ENCODE measurements around the gene NDUFS7.
A peak's percentile ranks its signal among the peaks of the same experiment; 100 is the strongest.

The NDUFS7 gene

DNA sequence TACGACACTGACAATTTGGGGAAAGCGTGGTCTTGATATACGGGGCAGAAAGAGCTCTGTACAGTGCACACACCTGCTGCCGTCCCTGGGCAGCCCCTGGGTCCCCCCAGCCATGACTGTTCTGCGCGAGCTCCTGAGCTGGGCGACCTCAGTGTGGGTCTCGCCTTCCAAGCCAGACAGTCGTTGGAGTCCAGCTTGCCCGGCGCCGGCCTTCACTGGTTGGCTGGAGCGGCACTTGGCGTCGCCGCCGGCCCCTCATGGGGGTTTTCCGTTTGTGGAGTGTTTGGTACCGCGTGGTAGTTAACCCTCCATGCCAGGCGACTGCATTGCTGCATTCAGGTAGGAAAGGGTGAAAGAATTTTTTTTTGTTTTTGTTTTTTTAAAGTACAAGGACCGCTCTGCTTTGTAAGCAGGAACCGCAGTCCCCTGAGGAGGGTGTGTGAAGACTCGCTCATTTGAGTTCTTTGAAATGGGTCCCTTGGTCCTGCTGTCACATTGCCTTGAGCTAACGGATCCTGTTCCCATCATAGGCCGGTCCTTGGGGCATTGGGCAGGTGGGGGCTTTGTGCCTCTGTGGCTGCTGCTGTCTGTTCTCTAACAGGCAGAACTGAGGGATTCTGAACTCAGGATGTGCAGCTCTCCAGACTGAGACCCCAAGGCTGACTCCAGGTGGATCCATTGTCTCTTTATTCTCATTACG lies 43.7 kb downstream of the NDUFS7 start:
- no peak overlapping the region for H3K9ac ChIP-seq (ENCODE audit: insufficient read length, low read depth)

DNA sequence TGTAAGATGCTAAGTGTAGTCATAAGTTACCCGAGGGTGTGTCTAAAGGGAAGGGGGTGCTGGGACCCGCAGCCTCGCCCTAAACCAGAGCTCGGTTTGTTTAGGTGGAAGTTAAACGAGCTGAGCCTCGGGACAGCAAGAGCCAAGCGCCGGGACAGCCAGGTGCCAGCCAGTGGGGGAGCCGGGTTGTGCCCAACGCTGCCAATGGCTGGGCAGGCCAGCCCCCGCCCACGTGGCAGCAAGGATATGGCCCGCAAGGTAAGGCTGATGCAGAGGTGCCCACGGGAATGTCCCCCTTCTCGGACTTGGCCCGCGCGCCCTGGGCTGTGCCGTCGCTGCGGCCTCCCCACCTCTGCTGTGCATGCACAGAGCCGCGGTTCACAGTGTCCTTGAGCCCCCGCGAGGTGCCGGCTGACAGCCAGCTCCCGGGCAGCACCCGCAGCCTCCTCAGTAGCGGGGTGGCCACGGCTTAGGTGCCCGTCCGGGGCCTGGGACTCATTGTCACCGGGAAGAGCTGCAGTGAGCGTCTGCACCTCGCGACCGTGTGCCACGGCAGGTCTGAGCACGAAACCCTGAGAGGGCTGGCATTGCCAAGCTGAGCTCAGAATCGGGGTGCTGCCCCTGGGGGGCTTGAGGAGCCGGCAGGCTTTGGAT lies 45.2 kb downstream of the NDUFS7 start:
- DNase-seq (ENCODE audit: low read depth, low spot score) = no peak
- Histone ChIP-seq H3K9me3 (ENCODE audit: insufficient read depth, low read length) (no peaks in the 10 kb centered on the region), H3K36me3 (ENCODE audit: insufficient read depth, insufficient read length, low read length) (peaks cover 90% of the 10 kb centered on the region), H3K4me3 (ENCODE audit: insufficient read length, low read depth) (no peak overlapping the region), H3K27me3 (ENCODE audit: insufficient read depth, insufficient read length) (no peaks in the 10 kb centered on the region), H3K9ac (ENCODE audit: insufficient read length, low read depth) (peak overlapping the region; percentile 18), H3K4me1 (ENCODE audit: insufficient read depth, insufficient read length) (peaks cover 36% of the 10 kb centered on the region)
- TF ChIP-seq YY1 (IDR thresholded peaks at IDR 0.05; ENCODE audit: insufficient read depth, insufficient read length) = no peak
- TF ChIP-seq ZNF274 (IDR thresholded peaks at IDR 0.05; ENCODE audit: low read depth, low read length) = no peak
- TF ChIP-seq SUZ12 (IDR thresholded peaks at IDR 0.05; ENCODE audit: extremely low read depth, insufficient read depth, insufficient read length) = no peak

More for the DNA sequence above, 43.7 kb downstream of the NDUFS7 start:
- no peak for DNase-seq (ENCODE audit: low read depth, low spot score)
- H3K4me3 ChIP-seq (ENCODE audit: insufficient read length, low read depth) = no peak overlapping the region
- TF ChIP-seq SUZ12 (IDR thresholded peaks at IDR 0.05; ENCODE audit: extremely low read depth, insufficient read depth, insufficient read length) (no peak), ZNF274 (IDR thresholded peaks at IDR 0.05; ENCODE audit: low read depth, low read length) (no peak), YY1 (IDR thresholded peaks at IDR 0.05; ENCODE audit: insufficient read depth, insufficient read length) (no peak)
- H3K4me1 ChIP-seq (ENCODE audit: insufficient read depth, insufficient read length) = peaks cover 32% of the 10 kb centered on the region
- no peaks in the 10 kb centered on the region for H3K27me3 ChIP-seq (ENCODE audit: insufficient read depth, insufficient read length)
- H3K36me3 ChIP-seq (ENCODE audit: insufficient read depth, insufficient read length, low read length) = peaks cover 90% of the 10 kb centered on the region
- no peaks in the 10 kb centered on the region for H3K9me3 ChIP-seq (ENCODE audit: insufficient read depth, low read length)

DNA sequence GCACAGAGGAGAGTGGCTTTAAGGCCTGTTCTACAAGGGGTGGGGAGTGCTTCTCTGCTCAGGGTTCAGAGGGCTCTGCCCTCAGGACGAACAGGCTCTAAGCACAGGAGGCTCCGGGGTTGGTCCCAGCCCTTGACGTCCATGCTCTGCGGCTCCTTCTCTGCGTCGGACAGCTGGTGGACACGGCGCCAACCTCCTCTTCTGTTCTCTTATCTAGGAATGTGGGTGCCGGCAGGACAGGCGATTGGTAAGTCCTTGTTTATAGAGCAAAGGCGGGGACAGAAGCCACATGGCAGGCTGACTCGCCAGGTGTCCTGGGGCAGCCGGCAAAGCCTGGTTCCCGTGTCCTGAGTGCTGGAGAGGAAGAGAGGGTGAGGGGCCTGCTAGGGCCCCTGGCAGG lies 46.0 kb downstream of the NDUFS7 start:
- H3K9ac ChIP-seq (ENCODE audit: insufficient read length, low read depth) = peak overlapping the region; percentile 12

DNA sequence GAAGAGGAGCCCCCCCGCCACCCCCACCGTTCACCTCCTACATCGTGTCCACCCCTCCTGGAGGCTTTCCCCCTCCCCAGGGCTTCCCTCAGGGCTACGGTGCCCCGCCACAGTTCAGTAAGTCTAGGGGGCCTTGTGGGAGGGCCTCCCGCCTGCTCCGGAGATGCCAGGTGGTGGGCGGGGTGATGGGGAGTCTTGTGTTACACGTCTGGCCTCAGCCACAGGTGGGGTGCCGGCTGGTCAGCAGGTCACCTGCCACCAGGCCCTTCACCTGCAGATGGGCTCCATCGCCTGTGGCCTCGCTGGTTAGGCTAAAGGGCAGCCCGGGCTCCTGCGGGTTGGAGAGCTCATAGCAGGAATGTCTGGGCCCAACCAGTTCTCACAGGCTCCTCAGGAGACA lies 46.5 kb downstream of the NDUFS7 start:
- H3K4me1 ChIP-seq (ENCODE audit: insufficient read depth, insufficient read length) = peaks cover 32% of the 10 kb centered on the region
- H3K4me3 ChIP-seq (ENCODE audit: insufficient read length, low read depth) = no peak overlapping the region
- DNase-seq (ENCODE audit: low read depth, low spot score) = no peak
- no peaks in the 10 kb centered on the region for H3K9me3 ChIP-seq (ENCODE audit: insufficient read depth, low read length)
- TF ChIP-seq SUZ12 (IDR thresholded peaks at IDR 0.05; ENCODE audit: extremely low read depth, insufficient read depth, insufficient read length) (no peak), YY1 (IDR thresholded peaks at IDR 0.05; ENCODE audit: insufficient read depth, insufficient read length) (no peak), ZNF274 (IDR thresholded peaks at IDR 0.05; ENCODE audit: low read depth, low read length) (no peak)
- no peak overlapping the region for H3K9ac ChIP-seq (ENCODE audit: insufficient read length, low read depth)
- H3K36me3 ChIP-seq (ENCODE audit: insufficient read depth, insufficient read length, low read length) = peaks cover 89% of the 10 kb centered on the region
- H3K27me3 ChIP-seq (ENCODE audit: insufficient read depth, insufficient read length) = no peaks in the 10 kb centered on the region

More for the DNA sequence above, 46.0 kb downstream of the NDUFS7 start:
- DNase-seq (ENCODE audit: low read depth, low spot score) = no peak
- H3K4me3 ChIP-seq (ENCODE audit: insufficient read length, low read depth) = no peak overlapping the region
- H3K4me1 ChIP-seq (ENCODE audit: insufficient read depth, insufficient read length) = peaks cover 34% of the 10 kb centered on the region
- no peak for TF ChIP-seq SUZ12 (IDR thresholded peaks at IDR 0.05; ENCODE audit: extremely low read depth, insufficient read depth, insufficient read length)
- no peak for TF ChIP-seq YY1 (IDR thresholded peaks at IDR 0.05; ENCODE audit: insufficient read depth, insufficient read length)
- TF ChIP-seq ZNF274 (IDR thresholded peaks at IDR 0.05; ENCODE audit: low read depth, low read length) = no peak
- no peaks in the 10 kb centered on the region for H3K27me3 ChIP-seq (ENCODE audit: insufficient read depth, insufficient read length)
- H3K9me3 ChIP-seq (ENCODE audit: insufficient read depth, low read length) = no peaks in the 10 kb centered on the region
- peaks cover 91% of the 10 kb centered on the region for H3K36me3 ChIP-seq (ENCODE audit: insufficient read depth, insufficient read length, low read length)

DNA sequence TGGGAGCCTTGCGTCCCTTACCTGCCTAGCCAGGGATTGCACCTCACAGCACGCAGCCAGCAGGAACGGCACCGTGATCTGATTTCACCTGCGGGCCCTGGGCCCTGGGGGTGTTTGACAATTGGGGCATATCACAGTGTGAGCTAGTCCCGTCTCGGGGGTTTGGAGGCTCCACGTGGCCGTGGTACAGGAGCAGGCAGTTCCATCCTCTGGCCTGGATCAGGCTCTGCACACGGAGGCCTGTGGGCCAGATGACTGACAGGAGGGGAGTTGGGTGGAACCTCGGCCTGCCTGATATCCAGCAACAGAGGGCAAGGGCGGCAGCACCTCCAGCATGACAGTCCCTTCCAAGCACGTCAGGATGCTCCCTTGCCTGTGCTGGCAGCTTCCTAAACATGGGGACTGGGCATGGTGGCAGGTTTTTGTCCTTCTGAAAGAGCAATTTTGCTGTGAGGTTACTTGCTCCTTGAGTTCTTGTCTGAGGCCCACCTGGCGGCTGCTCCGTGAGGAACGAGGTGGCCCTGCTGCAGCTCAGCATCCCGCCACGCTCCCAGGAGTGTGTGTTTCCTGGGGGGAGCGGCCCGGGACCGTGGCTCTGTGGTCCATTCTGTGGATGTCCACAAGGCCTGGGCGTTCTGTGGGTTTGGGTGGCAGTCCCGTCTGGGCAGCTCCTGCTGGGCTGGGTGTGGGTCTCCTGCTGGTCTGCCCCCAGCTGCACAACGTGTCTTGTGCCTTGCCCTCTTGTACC lies 48.2 kb downstream of the NDUFS7 start:
- Histone ChIP-seq H3K9ac (ENCODE audit: insufficient read length, low read depth) (peak overlapping the region; percentile 21), H3K27me3 (ENCODE audit: insufficient read depth, insufficient read length) (no peaks in the 10 kb centered on the region), H3K4me1 (ENCODE audit: insufficient read depth, insufficient read length) (peaks cover 21% of the 10 kb centered on the region), H3K9me3 (ENCODE audit: insufficient read depth, low read length) (no peaks in the 10 kb centered on the region), H3K36me3 (ENCODE audit: insufficient read depth, insufficient read length, low read length) (peaks cover 78% of the 10 kb centered on the region), H3K4me3 (ENCODE audit: insufficient read length, low read depth) (no peak overlapping the region)
- no peak for TF ChIP-seq YY1 (IDR thresholded peaks at IDR 0.05; ENCODE audit: insufficient read depth, insufficient read length)
- no peak for TF ChIP-seq SUZ12 (IDR thresholded peaks at IDR 0.05; ENCODE audit: extremely low read depth, insufficient read depth, insufficient read length)
- no peak for TF ChIP-seq ZNF274 (IDR thresholded peaks at IDR 0.05; ENCODE audit: low read depth, low read length)
- no peak for DNase-seq (ENCODE audit: low read depth, low spot score)

DNA sequence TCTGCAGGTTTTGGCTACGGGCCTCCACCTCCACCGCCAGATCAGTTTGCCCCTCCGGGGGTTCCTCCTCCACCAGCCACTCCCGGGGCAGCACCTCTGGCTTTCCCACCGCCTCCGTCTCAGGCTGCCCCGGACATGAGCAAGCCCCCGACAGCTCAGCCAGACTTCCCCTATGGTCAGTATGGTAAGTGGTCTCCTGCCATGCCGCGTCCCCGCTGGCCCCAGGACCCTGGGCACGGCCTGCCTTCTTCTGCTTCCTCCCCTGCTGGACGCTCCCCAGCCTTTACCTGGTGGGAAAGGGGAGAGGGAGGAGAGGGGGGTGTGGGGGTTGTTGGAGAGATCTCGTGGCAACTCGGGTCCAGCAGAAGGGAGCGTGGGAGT lies 48.8 kb downstream of the NDUFS7 start:
- H3K4me1 ChIP-seq (ENCODE audit: insufficient read depth, insufficient read length) = peaks cover 21% of the 10 kb centered on the region
- H3K36me3 ChIP-seq (ENCODE audit: insufficient read depth, insufficient read length, low read length) = peaks cover 73% of the 10 kb centered on the region
- no peaks in the 10 kb centered on the region for H3K9me3 ChIP-seq (ENCODE audit: insufficient read depth, low read length)
- no peak overlapping the region for H3K9ac ChIP-seq (ENCODE audit: insufficient read length, low read depth)
- H3K4me3 ChIP-seq (ENCODE audit: insufficient read length, low read depth) = no peak overlapping the region
- TF ChIP-seq YY1 (IDR thresholded peaks at IDR 0.05; ENCODE audit: insufficient read depth, insufficient read length) (no peak), SUZ12 (IDR thresholded peaks at IDR 0.05; ENCODE audit: extremely low read depth, insufficient read depth, insufficient read length) (no peak), ZNF274 (IDR thresholded peaks at IDR 0.05; ENCODE audit: low read depth, low read length) (no peak)
- H3K27me3 ChIP-seq (ENCODE audit: insufficient read depth, insufficient read length) = no peaks in the 10 kb centered on the region
- no peak for DNase-seq (ENCODE audit: low read depth, low spot score)

Data from NT2/D1 (cell line).